HG03558 (cell line): ENCODE measurements around the gene P2RY8.
"Not testable (repeated sequence)": the region's sequence is repeated elsewhere in the genome, so short reads cannot be mapped to it uniquely, and the experiment has no call there.

Source experiments
- ATAC-seq: cut with Tn5 transposase; IDR thresholded peaks from one replicate; pipeline ENCODE4 v1.9.1; 2021; ENCODE audit warnings: moderate number of reproducible peaks; ENCODE audit not compliant: unreplicated experiment; ENCODE audit errors: extremely low read depth

Gene P2RY8

DNA sequence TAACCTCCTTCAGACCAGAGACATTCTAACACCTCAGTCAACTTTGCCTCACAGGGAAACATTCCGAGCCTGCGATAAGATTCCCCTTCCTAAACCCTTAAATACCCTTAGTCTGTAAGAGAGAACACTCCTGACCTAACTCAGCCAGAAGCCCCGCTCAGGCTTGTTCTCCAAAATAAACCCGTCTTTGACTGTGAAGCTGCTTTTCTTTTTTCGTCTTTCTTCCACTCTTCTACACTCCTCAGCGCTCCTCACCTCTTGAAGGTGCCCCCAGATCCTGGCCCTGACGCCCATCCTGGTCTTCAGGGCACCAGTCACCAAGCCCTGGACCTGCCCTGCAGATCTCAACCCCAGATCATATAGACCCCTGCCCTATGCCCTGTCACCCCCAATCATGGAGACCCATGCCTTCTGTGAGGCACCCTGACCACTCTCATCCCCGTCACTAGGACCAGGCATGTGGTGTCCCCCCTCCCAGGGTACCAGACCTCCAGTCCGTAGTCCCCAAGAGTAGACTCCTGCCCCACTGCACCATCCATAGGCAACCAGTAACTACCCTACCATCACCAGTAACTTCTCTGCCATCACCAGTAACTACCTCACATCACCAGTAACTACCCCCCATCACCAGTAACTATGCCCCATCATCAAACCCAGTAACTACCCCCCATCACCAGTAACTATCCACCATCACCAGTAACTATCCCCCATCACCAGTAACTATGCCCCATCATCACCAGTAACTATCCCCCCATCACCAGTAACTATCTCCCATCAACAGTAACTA is 87.8 kb downstream of the P2RY8 start:
- ATAC-seq = no peak

DNA sequence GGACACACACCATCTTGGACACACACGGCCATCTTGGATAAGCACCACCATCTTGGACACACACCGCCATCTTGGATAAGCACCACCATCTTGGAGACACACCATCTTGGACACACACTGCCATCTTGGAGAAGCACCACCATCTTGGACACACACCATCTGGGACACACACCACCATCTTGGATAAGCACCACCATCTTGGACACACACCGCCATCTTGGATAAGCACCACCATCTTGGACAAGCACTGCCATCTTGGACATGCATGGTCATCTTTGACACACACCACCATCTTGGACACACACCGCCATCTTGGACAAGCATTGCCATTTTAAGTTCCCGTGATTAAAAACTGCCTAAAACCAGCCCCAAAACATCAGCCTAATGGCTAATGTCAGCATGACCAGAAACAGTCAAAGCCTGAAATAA is 88.4 kb downstream of the P2RY8 start:
- ATAC-seq = not testable (repeated sequence)

DNA sequence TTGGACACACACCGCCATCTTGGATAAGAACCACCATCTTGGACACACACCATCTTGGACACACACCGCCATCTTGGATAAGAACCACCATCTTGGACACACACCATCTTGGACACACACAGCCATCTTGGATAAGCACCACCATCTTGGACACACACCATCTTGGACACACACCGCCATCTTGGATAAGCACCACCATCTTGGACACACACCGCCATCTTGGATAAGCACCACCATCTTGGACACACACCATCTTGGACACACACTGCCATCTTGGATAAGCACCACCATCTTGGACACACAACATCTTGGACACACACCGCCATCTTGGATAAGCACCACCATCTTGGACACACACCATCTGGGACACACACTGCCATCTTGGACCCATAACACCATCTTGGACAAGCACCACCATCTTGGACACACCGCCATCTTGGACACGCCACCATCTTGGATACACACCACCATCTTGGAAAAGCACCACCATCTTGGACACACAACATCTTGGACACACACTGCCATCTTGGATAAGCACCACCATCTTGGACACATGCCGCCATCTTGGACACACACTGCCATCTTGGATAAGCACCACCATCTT is 88.9 kb downstream of the P2RY8 start:
- ATAC-seq = not testable (repeated sequence)

DNA sequence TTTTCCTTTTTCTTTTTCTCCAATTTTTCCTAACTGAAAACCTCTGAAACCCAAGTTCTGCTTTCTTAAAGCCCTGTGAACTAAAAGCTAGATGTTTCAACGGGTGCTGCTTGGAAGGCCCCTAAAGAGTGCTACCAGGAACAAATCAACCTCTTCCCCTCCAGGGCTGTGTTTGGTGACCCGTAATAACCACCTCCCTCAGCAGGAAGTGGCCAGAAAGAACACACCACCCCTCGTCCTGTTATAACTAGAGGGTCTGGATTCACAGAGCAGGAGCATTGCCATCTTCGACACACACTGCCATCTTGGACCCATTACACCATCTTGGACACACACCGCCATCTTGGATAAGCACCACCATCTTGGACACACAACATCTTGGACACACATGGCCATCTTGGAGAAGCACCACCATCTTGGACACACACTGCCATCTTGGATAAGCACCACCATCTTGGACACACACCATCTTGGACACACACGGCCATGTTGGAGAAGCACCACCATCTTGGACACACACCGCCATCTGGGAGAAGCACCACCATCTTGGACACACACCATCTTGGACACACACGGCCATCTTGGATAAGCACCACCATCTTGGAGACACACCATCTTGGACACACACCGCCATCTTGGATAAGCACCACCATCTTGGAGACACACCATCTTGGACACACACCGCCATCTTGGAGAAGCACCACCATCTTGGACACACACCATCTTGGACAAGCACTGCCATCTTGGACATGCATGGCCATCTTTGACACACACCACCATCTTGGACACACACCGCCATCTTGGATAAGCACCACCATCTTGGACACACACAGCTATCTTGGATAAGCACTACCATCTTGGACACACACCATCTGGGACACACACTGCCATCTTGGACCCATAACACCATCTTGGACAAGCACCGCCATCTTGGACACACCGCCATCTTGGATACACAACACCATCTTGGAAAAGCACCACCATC is 89.7 kb downstream of the P2RY8 start:
- not testable (repeated sequence) for ATAC-seq

DNA sequence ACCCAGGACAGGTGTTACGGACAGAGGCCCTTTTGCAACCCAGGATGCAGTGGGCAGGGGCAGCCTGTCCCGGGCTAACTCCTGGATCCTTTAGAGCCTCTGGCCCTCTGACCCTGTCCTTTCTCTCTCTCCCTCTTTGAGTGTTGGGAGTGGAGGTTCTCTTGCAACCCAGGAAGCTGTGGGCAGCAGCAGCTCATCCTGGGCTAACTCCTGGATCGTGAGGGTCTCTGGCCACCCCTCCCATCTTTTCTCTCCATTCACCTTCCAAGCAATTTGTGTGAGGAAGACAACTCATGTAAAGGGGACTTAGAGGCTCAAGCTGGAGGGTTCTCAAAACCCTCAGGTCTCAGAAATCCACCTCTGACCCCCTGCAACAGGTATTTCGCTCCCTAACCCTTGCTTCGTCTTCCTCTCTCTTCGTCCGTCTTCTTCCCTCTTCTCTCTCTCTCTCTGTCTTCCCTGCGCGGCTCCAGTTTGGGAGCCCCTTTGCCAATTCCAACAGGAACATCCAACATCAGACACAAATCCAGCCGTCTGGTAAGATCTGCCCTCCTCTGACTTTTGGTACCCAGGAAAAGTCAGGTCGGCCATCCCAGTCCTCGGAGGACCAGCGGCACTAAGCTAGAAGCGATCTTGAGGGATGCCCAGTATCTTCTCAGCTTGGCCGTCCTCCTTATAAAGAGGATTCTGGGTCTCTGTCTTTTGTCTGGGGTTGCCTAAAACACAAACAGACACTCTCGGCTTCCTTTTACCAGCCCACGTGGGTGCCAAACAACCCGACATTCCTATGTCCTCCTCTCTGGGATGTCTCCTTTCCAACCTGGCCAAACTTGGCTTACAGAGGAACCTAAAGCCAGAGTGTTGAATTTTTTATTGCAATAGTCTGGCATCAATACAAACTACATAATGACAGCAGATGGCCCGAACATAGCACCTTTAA is 92.2 kb downstream of the P2RY8 start:
- no peak for ATAC-seq

DNA sequence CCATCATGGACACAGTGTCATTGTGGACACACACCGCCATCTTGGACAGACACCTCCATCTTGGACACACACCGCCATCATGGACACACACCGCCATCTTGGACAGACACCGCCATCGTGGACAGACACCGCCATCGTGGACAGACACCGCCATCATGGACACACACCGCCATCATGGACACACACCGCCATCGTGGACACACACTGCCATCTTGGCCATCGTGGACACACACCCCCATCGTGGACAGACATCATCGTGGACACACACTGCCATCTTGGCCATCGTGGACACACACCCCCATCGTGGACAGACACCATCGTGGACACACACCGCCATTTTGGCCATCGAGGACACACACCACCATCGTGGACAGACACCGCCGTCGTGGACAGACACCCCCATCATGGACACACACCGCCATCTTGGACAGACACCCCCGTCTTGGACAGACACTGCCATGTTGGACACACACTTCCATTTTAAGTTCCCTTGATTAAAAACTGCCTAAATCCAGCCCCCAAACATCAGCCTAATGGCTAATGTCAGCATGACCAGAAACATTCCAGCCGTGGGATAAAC is 93.4 kb downstream of the P2RY8 start:
- ATAC-seq = no peak

DNA sequence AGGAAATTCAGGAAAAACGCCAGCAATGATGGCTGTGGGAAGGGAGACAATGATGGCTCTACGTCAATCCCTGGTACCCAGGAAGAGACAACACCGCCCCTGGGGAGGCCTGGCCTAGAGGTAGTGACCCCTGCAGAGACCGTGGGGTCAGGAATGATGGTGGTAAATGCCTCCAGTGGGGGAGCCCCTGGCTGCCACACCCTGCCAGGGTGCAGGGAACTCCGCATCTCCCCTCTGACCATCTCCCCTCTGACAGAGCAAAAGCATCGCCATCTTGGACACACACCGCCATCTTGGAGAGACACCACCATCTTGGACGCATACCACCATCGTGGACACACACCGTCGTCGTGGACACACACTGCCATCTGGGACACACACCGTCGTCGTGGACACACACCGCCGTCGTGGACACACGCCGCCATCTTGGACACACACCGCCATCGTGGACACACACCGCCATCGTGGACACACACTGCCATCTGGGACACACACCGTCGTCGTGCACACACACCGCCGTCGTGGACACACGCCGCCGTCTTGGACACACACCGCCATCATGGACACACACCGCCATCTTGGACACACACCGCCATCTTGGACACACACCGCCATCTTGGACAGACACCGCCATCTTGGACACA is 94.1 kb downstream of the P2RY8 start:
- no peak for ATAC-seq

DNA sequence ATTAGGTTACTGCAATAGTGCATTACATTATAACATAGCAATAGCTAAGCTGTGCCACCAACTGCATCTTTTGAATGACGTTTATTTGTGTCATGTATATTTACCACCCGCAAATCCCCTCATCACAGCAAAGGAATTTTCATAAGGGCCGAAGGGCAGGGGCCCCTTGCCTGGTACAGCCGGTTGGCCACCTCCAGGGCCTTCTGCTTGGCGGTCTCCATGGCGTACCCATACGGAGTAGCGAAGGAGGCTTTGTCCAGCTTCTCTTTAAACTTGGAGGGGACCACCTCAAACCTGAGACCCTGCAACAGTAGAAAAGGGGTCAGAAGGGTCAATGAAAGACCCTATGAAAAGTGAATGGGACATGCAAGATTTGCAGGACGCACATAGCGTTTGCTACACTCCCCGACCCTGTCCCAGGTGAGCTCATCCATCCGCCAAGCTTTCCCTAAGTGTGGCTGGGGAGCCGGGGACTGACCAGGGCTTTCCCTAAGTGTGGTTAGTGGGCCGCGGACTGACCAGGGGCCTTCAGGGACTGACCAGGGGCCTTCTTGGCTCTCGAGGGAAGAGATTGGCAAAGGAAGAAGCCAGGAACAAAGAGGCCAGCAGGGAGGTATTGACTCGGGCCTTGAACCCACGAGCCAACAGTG is 94.8 kb downstream of the P2RY8 start:
- ATAC-seq = no peak

DNA sequence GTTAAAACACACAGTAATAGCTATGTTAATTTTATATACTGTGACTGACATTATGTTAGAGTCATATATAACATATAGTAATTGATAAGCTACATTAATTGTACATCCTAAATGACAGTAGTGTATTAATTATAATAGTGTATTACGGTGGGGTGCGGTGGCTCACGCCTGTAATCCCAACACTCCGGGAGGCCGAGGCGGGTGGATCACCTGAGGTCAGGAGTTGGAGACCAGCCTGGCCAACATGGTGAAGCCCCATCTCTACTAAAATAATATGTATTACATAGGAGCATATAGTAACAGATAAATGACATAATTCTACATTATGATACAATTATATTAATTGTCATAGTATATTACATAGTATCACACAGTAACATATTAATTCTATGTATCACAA is 96.5 kb downstream of the P2RY8 start:
- ATAC-seq = no peak

DNA sequence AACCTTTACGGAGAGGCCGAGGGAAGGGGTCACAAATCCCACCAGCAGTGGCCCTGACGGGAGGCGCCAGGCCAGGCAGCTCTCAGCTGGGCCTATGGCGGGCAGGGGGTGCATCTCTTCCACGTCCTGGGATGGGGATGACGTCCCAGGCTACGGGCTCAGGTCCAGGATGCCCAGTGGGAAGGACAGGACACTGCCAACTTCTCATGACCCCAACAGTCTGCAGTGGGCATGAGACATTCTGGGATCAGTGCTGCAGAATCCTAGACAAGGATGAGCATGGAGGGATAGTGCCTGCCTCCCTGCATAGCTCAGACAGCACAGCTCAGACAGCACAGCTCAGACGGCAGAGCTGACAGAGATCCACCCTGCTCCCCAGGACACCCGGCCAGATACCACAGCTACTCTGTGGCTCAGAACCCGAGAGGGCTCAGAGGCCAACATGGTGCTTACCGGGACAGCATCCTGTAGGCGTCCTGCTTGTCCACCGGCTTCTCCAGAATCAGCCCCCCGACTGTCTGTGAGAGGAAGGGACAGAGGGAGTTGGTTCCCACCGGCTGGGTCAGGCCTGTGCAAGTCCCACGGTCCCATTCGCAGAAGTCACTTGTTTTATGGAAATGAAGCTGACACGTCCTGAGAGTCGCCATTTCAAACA is 101.6 kb downstream of the P2RY8 start:
- no peak for ATAC-seq

DNA sequence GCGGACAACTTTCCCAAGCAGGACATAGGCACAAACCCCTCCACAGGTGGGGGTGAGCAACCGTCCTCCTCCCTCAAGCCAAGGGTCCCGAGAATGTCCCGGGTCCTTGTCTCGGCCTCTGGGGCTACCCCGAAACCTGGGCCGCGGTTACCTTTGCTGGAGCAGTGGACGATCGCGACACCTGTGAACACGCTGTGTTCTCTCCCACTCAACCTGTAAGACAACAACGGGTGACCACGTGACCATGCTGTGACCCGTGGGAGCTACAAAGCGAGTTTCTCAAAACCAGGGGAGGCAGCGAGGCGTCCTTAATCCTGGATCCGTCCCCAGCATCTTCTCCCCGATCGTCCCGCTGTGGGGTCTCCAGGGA is 102.1 kb downstream of the P2RY8 start:
- ATAC-seq = no peak

DNA sequence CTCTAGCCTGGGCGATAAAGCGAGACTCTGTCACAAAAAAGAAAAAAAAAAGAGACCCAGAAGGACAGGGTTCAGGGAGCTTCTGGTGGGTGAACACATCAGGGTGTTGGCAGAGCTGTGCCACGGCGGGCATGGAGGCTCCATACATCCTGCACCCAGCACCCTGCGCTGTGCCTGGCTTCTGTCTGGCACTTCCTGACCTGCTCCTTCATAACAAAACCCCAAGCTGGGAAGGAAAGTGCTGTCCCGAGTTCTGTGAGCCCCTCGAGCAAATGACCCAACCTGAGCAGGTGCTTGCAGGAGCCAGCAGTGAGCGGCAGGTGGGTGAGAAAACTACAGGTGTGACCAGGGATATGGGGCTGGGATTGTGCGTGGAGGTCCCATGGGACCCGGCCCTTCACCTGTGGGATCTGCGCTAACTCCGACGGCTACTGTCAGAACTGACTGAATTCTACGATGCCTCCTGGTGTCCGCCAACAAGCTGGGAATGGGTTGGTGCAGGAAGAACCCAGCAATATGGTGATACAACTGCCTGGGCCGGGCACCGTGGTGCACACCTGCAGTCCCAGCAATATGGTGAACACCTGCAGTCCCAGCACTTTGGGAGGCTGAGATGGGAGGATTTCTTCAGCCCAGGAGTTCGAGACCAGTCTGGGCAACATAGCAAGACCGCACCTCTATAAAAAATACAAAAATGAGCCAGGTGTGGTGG is 103.2 kb downstream of the P2RY8 start:
- no peak for ATAC-seq

DNA sequence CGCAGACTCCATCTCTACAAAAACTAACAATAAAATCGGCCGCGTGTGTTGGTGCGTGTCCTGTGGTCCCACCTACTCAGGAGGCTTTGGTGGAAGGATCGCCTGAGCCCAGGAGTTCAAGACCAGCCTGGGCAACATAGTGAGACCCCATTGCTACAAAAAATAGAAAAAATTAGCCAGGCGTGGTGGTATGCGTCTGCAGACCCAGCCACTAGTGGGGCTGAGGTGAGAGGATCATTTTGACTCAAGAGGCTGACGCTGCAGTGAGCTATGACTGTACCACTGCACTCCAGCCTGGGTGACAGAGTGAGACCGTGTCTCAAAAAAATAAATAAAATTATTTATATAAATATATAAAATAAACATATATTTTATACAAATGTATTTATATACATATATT is 106.5 kb downstream of the P2RY8 start:
- no peak for ATAC-seq

DNA sequence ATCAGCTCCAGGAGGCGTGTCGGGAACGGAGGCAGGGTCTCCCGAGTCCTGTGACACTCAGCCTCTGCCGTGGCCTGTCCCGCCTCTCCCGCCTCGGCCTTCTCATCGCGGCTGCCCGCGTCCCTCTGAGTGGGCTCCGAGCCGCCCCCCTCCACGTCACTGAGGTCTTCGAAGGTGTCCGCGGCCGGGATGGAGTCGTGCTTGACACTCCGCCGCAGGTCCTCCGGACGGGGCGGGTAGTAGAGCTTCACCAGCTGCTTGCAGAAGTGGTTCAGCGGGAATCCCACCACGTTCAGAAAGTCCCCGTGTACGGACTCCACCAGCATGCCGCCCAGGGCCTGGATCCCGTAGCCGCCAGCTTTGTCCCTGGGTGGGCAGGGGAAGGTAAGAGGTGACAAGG is 109.2 kb downstream of the P2RY8 start:
- ATAC-seq = no peak

DNA sequence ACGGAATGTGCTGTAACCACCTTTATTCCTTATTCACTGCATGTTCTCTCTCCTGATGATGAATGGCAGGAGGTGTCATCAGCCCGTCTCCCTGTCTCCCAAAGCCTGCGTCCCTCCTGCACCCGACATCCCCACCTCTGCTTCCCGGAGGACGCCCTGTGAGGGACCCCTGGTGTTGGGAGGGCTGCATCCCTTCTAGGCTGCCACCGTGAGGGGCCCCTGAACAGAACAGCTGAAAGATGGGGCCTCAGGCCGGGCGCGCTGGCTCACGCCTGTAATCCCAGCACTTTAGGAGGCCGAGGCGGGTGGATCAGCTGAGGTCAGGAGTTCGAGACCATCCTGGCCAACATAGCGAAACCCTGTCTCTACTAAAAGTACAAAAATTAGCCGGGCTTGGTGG is 110.7 kb downstream of the P2RY8 start:
- ATAC-seq = not testable (repeated sequence)

DNA sequence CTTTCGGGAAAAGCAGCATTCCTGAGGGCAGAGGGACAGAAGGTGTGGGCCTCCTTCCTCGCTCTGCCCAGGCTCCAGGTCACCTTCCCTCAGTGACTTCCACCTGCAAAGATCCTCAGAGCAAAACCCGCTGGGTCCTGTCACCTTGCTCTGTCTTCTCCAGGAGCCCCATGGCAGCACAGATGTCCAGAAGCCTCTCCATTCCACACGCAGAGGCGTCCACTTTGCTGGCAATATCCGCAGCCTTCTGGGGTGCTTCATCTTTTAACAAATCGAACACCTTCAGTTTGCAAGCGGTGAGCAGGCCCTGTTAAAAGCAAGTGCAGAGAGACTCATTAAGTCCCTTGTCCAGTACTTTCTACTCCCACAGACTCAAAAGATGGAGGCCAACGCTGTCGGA is 111.6 kb downstream of the P2RY8 start:
- ATAC-seq = no peak

DNA sequence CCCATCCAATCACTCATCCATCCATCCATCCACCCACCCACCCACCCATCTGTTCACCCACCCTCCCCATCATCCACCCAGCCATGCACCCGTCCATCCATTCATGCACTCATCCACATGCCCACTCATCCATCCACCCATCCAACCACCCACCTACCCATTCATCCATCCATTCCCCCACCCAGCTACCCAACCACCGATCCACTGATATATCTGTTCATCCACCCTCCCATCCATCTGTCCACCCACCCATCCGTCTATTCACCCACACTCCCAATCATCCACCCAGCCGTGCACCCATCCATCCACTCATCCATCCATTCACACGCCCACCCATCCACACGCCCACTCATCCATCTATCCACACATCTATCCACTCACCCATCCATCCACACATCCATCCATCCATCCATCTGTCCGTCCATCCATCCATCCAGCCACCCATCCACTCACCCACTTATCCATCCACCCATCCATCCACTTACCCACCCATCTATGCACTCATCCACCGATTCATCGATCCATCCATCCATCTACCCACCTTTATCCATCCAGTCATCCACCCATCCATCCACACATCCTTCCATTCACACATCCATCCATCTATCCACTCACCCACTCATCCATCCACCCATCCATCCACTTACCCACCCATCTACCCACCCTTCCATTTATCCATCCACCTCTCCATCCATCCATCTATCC is 112.7 kb downstream of the P2RY8 start:
- ATAC-seq = no peak
